Subcutaneous abdominal adipose tissue (tissue), 5 donors: ENCODE measurements around the gene CYFIP2.

Source experiments
- H3K27ac ChIP-seq: one replicate; pipeline ENCODE4 v1.7.0; 2013; ENCODE audit warnings: low read depth, mild to moderate bottlenecking, inconsistent platforms, low read length, moderate library complexity
- H3K27me3 ChIP-seq, 5 donors: one replicate each; pipeline ENCODE4 v1.7.0; 2013; ENCODE audit warnings: low read length in 5 of 5, inconsistent platforms in 1 of 5; ENCODE audit not compliant: control insufficient read depth in 5 of 5, insufficient read depth in 4 of 5
- H3K36me3 ChIP-seq, 5 donors: one replicate each; pipeline ENCODE4 v1.7.0; 2013; ENCODE audit warnings: low read length in 5 of 5; ENCODE audit not compliant: control insufficient read depth in 5 of 5, insufficient read depth in 5 of 5
- H3K4me1 ChIP-seq, 5 donors: one replicate each; pipeline ENCODE4 v1.7.0; 2013; ENCODE audit warnings: low read length in 5 of 5, mild to moderate bottlenecking in 3 of 5, moderate library complexity in 1 of 5; ENCODE audit not compliant: control insufficient read depth in 5 of 5, insufficient read depth in 5 of 5
- H3K4me3 ChIP-seq, 5 donors: one replicate each; pipeline ENCODE4 v1.7.0; 2013; ENCODE audit warnings: low read length in 5 of 5, low read depth in 1 of 5
- H3K9ac ChIP-seq, 5 donors: one replicate each; pipeline ENCODE4 v1.7.0; 2013; ENCODE audit warnings: low read length in 5 of 5, mild to moderate bottlenecking in 4 of 5, moderate library complexity in 3 of 5
- H3K9me3 ChIP-seq, 5 donors: one replicate each; pipeline ENCODE4 v1.7.0; 2013; ENCODE audit warnings: low read length in 5 of 5; ENCODE audit not compliant: control insufficient read depth in 5 of 5
- donor health status: healthy.
- donor health status: healthy.
- donor health status: healthy.
- donor health status: healthy.
- donor health status: healthy.

CYFIP2 gene

DNA sequence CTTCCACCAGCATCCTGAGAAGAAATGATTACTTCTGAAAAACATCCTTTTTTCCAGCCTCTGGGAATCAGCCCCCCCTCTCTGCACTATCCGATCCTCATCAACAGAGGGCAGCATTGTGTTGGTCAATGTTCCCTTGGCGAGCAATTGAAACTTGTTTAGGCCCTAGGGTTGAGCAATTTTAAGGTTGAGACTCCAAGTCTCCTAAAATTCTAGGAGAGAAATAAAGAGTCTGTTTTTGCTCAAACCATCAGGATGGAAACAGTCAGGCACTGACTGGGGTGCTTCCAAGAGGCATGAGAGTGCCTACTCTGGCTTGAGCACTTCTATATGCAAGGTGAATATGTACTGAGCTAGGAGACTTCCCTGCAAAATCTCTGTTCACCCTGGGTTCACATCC, 12.4 kb upstream of the CYFIP2 start:
- Histone ChIP-seq H3K9me3 (no peaks in the 10 kb centered on the region), H3K27me3 (no peaks in the 10 kb centered on the region), H3K4me1 (peaks cover 0 to 3% (median 0%) of the 10 kb centered on the region in 5 donors), H3K9ac (no peak overlapping the region), H3K36me3 (no peaks in the 10 kb centered on the region), H3K4me3 (no peak overlapping the region), H3K27ac (no peak overlapping the region)

GRCh38 chr5:157258450-157258849, 7.5 kb upstream of the CYFIP2 start:
- H3K27ac ChIP-seq, result no peak overlapping the region
- no peaks in the 10 kb centered on the region for H3K9me3 ChIP-seq
- no peaks in the 10 kb centered on the region for H3K36me3 ChIP-seq
- H3K4me3 ChIP-seq, result no peak overlapping the region
- H3K27me3 ChIP-seq, result no peaks in the 10 kb centered on the region
- H3K4me1 ChIP-seq, result peaks cover 0 to 3% (median 0%) of the 10 kb centered on the region in 5 donors
- H3K9ac ChIP-seq, result no peak overlapping the region

DNA sequence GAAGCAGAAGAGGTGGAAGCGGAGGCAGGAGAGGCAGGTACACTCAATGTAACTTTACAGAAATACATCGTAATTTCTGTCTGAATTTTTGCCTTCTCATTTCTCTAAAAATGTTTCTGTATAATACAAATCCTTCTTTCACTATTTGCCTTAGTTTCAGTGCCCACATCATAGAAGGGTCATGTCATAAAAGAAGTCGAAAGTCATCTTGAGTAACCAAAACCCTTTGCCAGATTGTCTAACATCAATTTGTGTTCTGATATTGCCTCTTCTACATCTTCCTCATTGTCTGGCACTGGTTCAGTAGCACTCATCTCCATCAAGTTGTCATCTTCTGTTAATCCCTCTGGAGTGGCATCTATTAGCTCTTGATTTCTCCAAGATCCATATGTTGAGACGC, 6.2 kb upstream of the CYFIP2 start:
- no peak overlapping the region for H3K9ac ChIP-seq
- H3K27ac ChIP-seq, result no peak overlapping the region
- no peaks in the 10 kb centered on the region for H3K9me3 ChIP-seq
- H3K4me3 ChIP-seq, result no peak overlapping the region
- H3K36me3 ChIP-seq, result no peaks in the 10 kb centered on the region
- no peaks in the 10 kb centered on the region for H3K4me1 ChIP-seq
- H3K27me3 ChIP-seq, result no peaks in the 10 kb centered on the region

DNA sequence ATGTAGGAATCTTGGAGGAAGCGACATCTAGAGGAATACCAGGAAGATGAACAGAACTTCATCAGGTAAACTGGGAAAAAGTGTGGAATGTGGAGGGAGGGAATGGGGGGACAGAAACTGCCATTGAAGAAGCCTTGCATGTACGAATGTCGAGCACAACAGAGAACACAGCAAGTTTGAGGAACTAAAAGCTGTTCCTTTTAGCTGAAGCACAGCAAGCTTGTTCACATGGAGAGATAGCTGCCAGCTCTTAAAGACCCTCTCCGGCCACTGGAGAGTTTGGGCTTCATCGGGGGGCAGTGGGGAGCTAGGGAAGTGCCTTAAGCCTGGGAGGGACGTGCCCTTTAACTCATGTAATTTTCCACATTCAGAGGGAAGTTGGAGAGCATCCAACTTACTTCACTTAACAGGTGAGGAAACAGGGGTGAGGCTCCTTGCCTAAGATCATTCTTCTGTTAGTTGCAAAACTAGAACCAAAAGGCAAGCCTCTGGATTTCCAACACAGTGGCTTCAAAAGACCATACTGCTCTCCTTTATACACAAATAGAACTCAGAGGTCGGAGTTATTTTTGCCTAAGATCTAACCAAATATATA, 2.3 kb upstream of the CYFIP2 start:
- peaks cover 0 to 11% (median 7%) of the 10 kb centered on the region in 5 donors for H3K27me3 ChIP-seq
- no peak overlapping the region for H3K4me3 ChIP-seq
- H3K27ac ChIP-seq, result no peak overlapping the region
- H3K36me3 ChIP-seq, result no peaks in the 10 kb centered on the region
- no peaks in the 10 kb centered on the region for H3K9me3 ChIP-seq
- H3K9ac ChIP-seq, result no peak overlapping the region
- H3K4me1 ChIP-seq, result peaks cover 0 to 15% (median 12%) of the 10 kb centered on the region in 5 donors

GRCh38 chr5:157266286-157267007, 524 bp downstream of the CYFIP2 start:
- H3K27ac ChIP-seq, result no peak overlapping the region
- H3K27me3 ChIP-seq, result peaks cover 0 to 11% (median 7%) of the 10 kb centered on the region in 5 donors
- no peaks in the 10 kb centered on the region for H3K36me3 ChIP-seq
- no peaks in the 10 kb centered on the region for H3K9me3 ChIP-seq
- H3K4me3 ChIP-seq, result peak overlapping the region in 4 of 5 donors; percentile 72 to 80 (median 74)
- H3K9ac ChIP-seq, result peak overlapping the region in 3 of 5 donors; percentile 25 to 56 (median 40)
- H3K4me1 ChIP-seq, result peaks cover 0 to 15% (median 12%) of the 10 kb centered on the region in 5 donors

- H3K9ac ChIP-seq, result peak overlapping the region in 1 of 5 donors; percentile 40
- peaks cover 0 to 15% (median 12%) of the 10 kb centered on the region in 5 donors for H3K4me1 ChIP-seq
- peaks cover 0 to 11% (median 7%) of the 10 kb centered on the region in 5 donors for H3K27me3 ChIP-seq
- H3K9me3 ChIP-seq, result no peaks in the 10 kb centered on the region
- peak overlapping the region in 2 of 5 donors; percentile 72 to 76 for H3K4me3 ChIP-seq
- H3K36me3 ChIP-seq, result no peaks in the 10 kb centered on the region
- no peak overlapping the region for H3K27ac ChIP-seq
Observed at GRCh38 chr5:157267025-157267424, 1.1 kb downstream of the CYFIP2 start.

GRCh38 chr5:157267761-157268480, 2.0 kb downstream of the CYFIP2 start:
- Histone ChIP-seq H3K27ac (no peak overlapping the region), H3K9ac (no peak overlapping the region), H3K36me3 (no peaks in the 10 kb centered on the region), H3K4me1 (peaks cover 0 to 15% (median 12%) of the 10 kb centered on the region in 5 donors), H3K9me3 (no peaks in the 10 kb centered on the region), H3K27me3 (peaks cover 0 to 11% (median 7%) of the 10 kb centered on the region in 5 donors), H3K4me3 (no peak overlapping the region)

DNA sequence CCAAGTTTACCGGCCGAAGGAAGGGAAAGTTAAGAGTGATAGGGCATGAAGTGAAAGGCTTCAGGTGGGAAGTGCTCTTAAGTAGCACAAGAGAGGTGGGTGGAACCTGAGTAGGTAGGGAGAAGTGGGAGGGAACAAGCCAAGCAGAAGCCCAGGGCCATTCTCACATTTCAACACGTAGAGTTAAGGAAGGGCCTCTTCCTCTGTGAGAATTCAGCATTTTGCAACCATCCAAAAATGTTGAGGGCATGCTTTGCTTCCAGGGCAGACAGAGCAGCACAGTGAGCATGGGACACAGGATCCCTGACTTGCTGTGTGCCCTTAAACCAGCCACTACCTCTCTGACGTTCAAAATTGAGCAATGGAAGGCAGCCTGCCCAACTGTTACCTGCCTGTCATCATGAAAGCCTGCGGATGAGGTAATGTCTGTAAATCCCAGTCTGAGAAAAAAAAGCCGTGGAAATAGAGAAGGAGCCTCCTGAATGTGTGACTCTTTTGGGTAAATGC, 3.3 kb downstream of the CYFIP2 start:
- Histone ChIP-seq H3K36me3 (no peaks in the 10 kb centered on the region), H3K9ac (no peak overlapping the region), H3K27ac (no peak overlapping the region), H3K27me3 (peaks cover 0 to 11% (median 7%) of the 10 kb centered on the region in 5 donors), H3K4me3 (no peak overlapping the region), H3K4me1 (peaks cover 0 to 15% (median 12%) of the 10 kb centered on the region in 5 donors), H3K9me3 (no peaks in the 10 kb centered on the region)

DNA sequence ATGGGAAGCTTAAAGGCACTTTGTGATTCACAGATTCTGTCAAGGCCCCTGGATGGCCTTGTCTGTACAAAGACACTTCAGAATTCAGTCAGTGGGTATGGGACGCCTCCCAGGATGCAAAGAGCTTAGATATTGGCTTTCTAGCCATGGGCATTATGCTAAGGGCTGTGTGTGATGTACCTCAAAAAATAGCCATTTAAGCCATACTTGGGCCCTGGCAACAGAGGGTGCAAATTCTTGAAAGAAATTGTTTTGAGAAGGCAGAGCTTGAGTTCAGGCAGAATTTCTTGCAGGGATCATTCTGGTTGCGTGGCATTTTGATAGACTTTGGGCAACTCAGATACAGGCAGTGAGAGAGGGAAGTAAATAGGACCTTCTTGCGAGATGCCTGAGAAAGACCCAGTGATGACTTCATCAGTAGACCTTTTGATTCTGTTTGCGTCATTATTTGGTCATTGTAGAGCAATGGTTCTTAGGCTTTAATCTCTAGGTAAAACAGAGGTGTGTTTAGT, 3.9 kb downstream of the CYFIP2 start:
- no peak overlapping the region for H3K9ac ChIP-seq
- peaks cover 0 to 11% (median 7%) of the 10 kb centered on the region in 5 donors for H3K27me3 ChIP-seq
- peaks cover 0 to 15% (median 12%) of the 10 kb centered on the region in 5 donors for H3K4me1 ChIP-seq
- no peak overlapping the region for H3K4me3 ChIP-seq
- H3K9me3 ChIP-seq, result no peaks in the 10 kb centered on the region
- H3K36me3 ChIP-seq, result no peaks in the 10 kb centered on the region
- H3K27ac ChIP-seq, result no peak overlapping the region
